ENCODE measurements around the gene C1QTNF6. TPM values are rescaled to one million over a fixed set of nuclear protein-coding genes. Genes with fewer than 3 reads are reported as not detected.
"Not testable (repeated sequence)": the region's sequence is repeated elsewhere in the genome, so short reads cannot be mapped to it uniquely, and the experiment has no call there.

Gene C1QTNF6
- total RNA-seq, result 1.3 TPM
- long read RNA-seq, partial matches to known transcripts, result 2 of 5 reads
- long read RNA-seq, other reads (novel, unspliced or antisense), result 1 of 5 reads

- no peak for DNase-seq (ENCODE audit: low spot score)
These were observed at the start of gene C1QTNF6 for GRCh38 chr22:37187891-37188761. C1QTNF6 (minus strand) TSS chr22:37188247; CDS start chr22:37188213, 34 bp downstream.

GRCh38 chr22:37235897-37236607 is 48.0 kb upstream of the C1QTNF6 start:
- DNase-seq (ENCODE audit: low spot score), result no peak

GRCh38 chr22:37234736-37235711 is 47.0 kb upstream of the C1QTNF6 start:
- DNase-seq (ENCODE audit: low spot score), result no peak

- no peak for DNase-seq (ENCODE audit: low spot score)
These were observed 45.9 kb upstream of the C1QTNF6 start for GRCh38 chr22:37233751-37234631.

- not testable (repeated sequence) for DNase-seq (ENCODE audit: low spot score)
These were observed 45.3 kb upstream of the C1QTNF6 start for GRCh38 chr22:37233371-37233750.

GRCh38 chr22:37232140-37232998 is 44.3 kb upstream of the C1QTNF6 start:
- DNase-seq (ENCODE audit: low spot score), result no peak

GRCh38 chr22:37231406-37232139 is 43.5 kb upstream of the C1QTNF6 start:
- DNase-seq (ENCODE audit: low spot score), result no peak

GRCh38 chr22:37230673-37231405 is 42.8 kb upstream of the C1QTNF6 start:
- DNase-seq (ENCODE audit: low spot score), result no peak

- DNase-seq (ENCODE audit: low spot score), result no peak
These were observed 42.0 kb upstream of the C1QTNF6 start for GRCh38 chr22:37229805-37230672.

- no peak for DNase-seq (ENCODE audit: low spot score)
These were observed 41.2 kb upstream of the C1QTNF6 start for GRCh38 chr22:37229012-37229804.

GRCh38 chr22:37228106-37229011 is 40.3 kb upstream of the C1QTNF6 start:
- DNase-seq (ENCODE audit: low spot score), result no peak

GRCh38 chr22:37226514-37226913 is 38.5 kb upstream of the C1QTNF6 start:
- DNase-seq (ENCODE audit: low spot score), result no peak

GRCh38 chr22:37226087-37226486 is 38.0 kb upstream of the C1QTNF6 start:
- DNase-seq (ENCODE audit: low spot score), result no peak

GRCh38 chr22:37225481-37225880 is 37.4 kb upstream of the C1QTNF6 start:
- no peak for DNase-seq (ENCODE audit: low spot score)
